Measurements from ENCODE around the gene SPATS2.

- TF ChIP-seq SREBF1 (IDR thresholded peaks at IDR 0.05; ENCODE audit: low read length) (no peak), BCLAF1 (IDR thresholded peaks at IDR 0.05) (no peak), POLR2AphosphoS5 (IDR thresholded peaks at IDR 0.05; ENCODE audit: low read length) (no peak), CREM (IDR thresholded peaks at IDR 0.05; ENCODE audit: low read depth) (no peak), CREB1 (IDR thresholded peaks at IDR 0.05; ENCODE audit: low read depth) (no peak)
These were observed 65.4 kb downstream of the SPATS2 start for GRCh38 chr12:49432616-49433015.
